Endometrial microvascular endothelial cells (primary cell): Measurements from ENCODE around the gene MKRN3. TPM values are rescaled to one million over a fixed set of nuclear protein-coding genes. Genes with fewer than 3 reads are reported as not detected.

Experiments used
- in situ Hi-C: cut with HindIII; loops from 2 replicates; pipeline ENCODE4 v1.10.0; 2017; ENCODE audit warnings: low sequenced_read_pairs, low pct_unique_long_range_greater_than_20kb; ENCODE audit errors: inconsistent ontology term
- total RNA-seq: library from RNA; depleted of rRNA; stranded (reverse); fragments of >200 nt; gene quantifications from one replicate; pipeline ENCODE4 v1.2.3, GENCODE V29; 2015; ENCODE audit errors: inconsistent ontology term

The MKRN3 gene
- total RNA-seq = not detected

- in situ Hi-C loops = no loop called here
Observed at GRCh38 chr15:23565395-23566070, at the start of gene MKRN3. MKRN3 (plus strand) TSS chr15:23565674; CDS start chr15:23565783, 109 bp downstream.

- in situ Hi-C loops = no loop called here
Observed at GRCh38 chr15:23516866-23517265, 48.6 kb upstream of the MKRN3 start.

GRCh38 chr15:23518104-23518503 is 47.4 kb upstream of the MKRN3 start:
- in situ Hi-C loops = no loop called here

GRCh38 chr15:23524816-23525215 is 40.7 kb upstream of the MKRN3 start:
- in situ Hi-C loops = no loop called here

- in situ Hi-C loops = no loop called here
Observed at GRCh38 chr15:23529891-23530290, 35.6 kb upstream of the MKRN3 start.

- in situ Hi-C loops = no loop called here
Observed at GRCh38 chr15:23532024-23532423, 33.5 kb upstream of the MKRN3 start.

- in situ Hi-C loops = no loop called here
Observed at GRCh38 chr15:23536659-23537058, 28.8 kb upstream of the MKRN3 start.

- in situ Hi-C loops = no loop called here
Observed at GRCh38 chr15:23538648-23539047, 26.8 kb upstream of the MKRN3 start.

- in situ Hi-C loops = no loop called here
Observed at GRCh38 chr15:23539892-23540291, 25.6 kb upstream of the MKRN3 start.

- in situ Hi-C loops = no loop called here
Observed at GRCh38 chr15:23546158-23546557, 19.3 kb upstream of the MKRN3 start.

GRCh38 chr15:23548071-23548470 is 17.4 kb upstream of the MKRN3 start:
- in situ Hi-C loops = no loop called here

GRCh38 chr15:23561914-23562313 is 3.6 kb upstream of the MKRN3 start:
- in situ Hi-C loops = no loop called here

- in situ Hi-C loops = no loop called here
Observed at GRCh38 chr15:23564821-23565394, 566 bp upstream of the MKRN3 start.

- in situ Hi-C loops = no loop called here
Observed at GRCh38 chr15:23566071-23566554, 639 bp downstream of the MKRN3 start.

GRCh38 chr15:23566651-23567050 is 1.2 kb downstream of the MKRN3 start:
- in situ Hi-C loops = no loop called here

- in situ Hi-C loops = no loop called here
Observed at GRCh38 chr15:23567921-23568320, 2.4 kb downstream of the MKRN3 start.

GRCh38 chr15:23569151-23569925 is 3.9 kb downstream of the MKRN3 start:
- in situ Hi-C loops = no loop called here

GRCh38 chr15:23570486-23570885 is 5.0 kb downstream of the MKRN3 start:
- in situ Hi-C loops = no loop called here

- in situ Hi-C loops = no loop called here
Observed at GRCh38 chr15:23572844-23573243, 7.4 kb downstream of the MKRN3 start.

- in situ Hi-C loops = no loop called here
Observed at GRCh38 chr15:23574742-23575141, 9.3 kb downstream of the MKRN3 start.
